ENCODE results near the gene ARIH1.
"Not testable (repeated sequence)": the region's sequence is repeated elsewhere in the genome, so short reads cannot be mapped to it uniquely, and the experiment has no call there.

DNA sequence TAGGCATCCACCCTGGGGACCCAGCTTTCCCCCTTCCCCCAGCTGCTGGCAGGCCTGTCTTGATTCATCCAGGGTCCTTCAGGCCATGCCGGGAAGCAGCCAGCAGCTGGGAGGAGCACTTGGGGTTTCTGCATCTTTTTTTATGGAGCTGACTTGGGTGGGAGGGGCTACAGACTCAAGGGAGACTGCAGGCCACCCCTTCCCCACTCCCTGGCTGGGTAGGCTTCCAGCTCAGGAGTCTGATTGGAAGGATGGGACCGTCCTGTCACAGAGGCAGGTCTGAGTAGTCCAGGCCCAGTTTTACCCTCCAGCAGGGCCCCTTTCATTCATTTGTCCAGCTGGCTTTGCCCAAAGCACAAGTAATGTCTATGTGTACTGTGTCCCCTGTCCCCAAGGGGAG is 168.1 kb downstream of the ARIH1 start:
- TF ChIP-seq, protein P1, sequence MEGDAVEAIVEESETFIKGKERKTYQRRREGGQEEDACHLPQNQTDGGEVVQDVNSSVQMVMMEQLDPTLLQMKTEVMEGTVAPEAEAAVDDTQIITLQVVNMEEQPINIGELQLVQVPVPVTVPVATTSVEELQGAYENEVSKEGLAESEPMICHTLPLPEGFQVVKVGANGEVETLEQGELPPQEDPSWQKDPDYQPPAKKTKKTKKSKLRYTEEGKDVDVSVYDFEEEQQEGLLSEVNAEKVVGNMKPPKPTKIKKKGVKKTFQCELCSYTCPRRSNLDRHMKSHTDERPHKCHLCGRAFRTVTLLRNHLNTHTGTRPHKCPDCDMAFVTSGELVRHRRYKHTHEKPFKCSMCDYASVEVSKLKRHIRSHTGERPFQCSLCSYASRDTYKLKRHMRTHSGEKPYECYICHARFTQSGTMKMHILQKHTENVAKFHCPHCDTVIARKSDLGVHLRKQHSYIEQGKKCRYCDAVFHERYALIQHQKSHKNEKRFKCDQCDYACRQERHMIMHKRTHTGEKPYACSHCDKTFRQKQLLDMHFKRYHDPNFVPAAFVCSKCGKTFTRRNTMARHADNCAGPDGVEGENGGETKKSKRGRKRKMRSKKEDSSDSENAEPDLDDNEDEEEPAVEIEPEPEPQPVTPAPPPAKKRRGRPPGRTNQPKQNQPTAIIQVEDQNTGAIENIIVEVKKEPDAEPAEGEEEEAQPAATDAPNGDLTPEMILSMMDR (IDR thresholded peaks at IDR 0.05), result not testable (repeated sequence)
- TF ChIP-seq POLR2A, EP300 (IDR thresholded peaks at IDR 0.05): not testable (repeated sequence)
